Measurements from ENCODE around the gene VEZT.

DNA sequence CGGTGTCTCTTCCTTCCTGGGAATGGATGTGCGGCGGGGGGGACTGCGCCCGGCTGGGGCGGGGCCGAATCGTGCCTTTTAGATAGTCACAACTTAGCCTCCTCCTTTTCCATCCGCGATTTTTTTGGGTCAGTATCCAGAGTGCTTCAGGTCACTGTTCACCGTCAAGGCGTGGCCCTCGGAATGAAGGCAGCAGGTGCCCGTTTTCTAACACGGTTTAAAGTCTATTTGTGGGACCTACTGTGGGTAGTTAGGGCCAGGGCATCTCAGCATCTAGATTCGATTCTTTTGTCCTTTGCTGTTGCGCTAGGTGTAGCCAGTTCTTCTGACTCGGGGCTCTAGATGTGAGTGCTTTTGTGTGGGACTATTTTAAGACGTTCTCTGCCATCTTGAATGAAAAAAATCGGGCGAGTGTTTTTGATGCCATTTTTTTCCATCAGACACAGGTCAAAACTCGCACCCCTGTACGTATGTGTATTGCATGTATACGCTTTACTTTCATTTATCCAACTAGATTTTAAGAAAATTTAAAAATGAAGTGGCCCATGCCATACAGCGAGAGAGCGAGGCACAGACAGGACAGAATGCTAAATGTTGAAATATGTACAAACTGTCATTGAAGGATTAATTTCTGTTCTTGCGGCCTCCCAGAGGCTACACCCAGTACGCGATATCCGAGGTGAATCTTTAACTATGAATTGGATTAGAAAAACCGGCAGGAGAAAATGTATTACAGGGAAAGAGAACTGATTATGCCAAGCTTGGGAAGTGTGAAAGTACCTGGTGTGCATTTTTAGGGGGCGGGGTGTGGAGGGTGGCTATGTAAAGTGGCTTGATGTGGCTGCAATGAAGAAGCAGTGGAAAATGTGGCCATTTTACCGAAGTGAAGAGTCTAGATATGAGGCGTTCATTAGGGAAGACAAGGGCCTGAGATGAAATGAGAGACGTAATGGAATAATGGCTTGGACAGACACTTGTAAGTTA lies 835 bp downstream of the VEZT start:
- no peak for TF ChIP-seq POLR2A (IDR thresholded peaks at IDR 0.05; ENCODE audit: low read length)
- no peak for TF ChIP-seq GATA1 (IDR thresholded peaks at IDR 0.05; ENCODE audit: low read depth, low read length)
